BJ (cell line): Measurements from ENCODE around the gene ARSI. TPM values are rescaled to one million over a fixed set of nuclear protein-coding genes. Genes with fewer than 3 reads are reported as not detected.
A peak's percentile ranks its signal among the peaks of the same experiment; 100 is the strongest.

Experiments
- CTCF ChIA-PET: fragments of 350-600 bp; formaldehyde crosslinking; extraction: SDS; loops from one replicate; lab custom pipeline; 2021; ENCODE audit warnings: antibody characterized with exemption, inconsistent platforms; lab: Yijun Ruan, JAX
- POLR2A ChIA-PET: fragments of 300-600 bp; sonication (Branson Sonifier 250); formaldehyde crosslinking; extraction: SDS; loops from one replicate; lab custom pipeline; 2021; ENCODE audit warnings: antibody characterized with exemption; lab: Charles Lee
- DNase-seq: peaks from one replicate; pipeline ENCODE4 v3.0.0-alpha.2; 2011; ENCODE audit warnings: low read depth
- H3K27me3 ChIP-seq: 2 replicates; pipeline ENCODE4 v1.6.0; 2011; ENCODE audit warnings: low read length; ENCODE audit not compliant: control insufficient read depth, insufficient read depth
- H3K36me3 ChIP-seq: 2 replicates; pipeline ENCODE4 v1.5.1; 2011; ENCODE audit warnings: low read length; ENCODE audit not compliant: control insufficient read depth, insufficient read depth
- H3K4me3 ChIP-seq: 2 replicates; pipeline ENCODE4 v1.5.1; 2011; ENCODE audit warnings: low read depth, mild to moderate bottlenecking, control low read depth, low read length
- CTCF ChIP-seq: IDR thresholded peaks from 2 replicates; pipeline ENCODE4 v1.5.1; 2011; ENCODE audit warnings: low read depth, mild to moderate bottlenecking, control low read depth, inconsistent platforms, low read length, moderate library complexity; ENCODE audit not compliant: insufficient read depth
- polyA plus RNA-seq: library from polyadenylated mRNA; depleted of rRNA; stranded (reverse); fragments of >200 nt; gene quantifications from 2 replicates; pipeline ENCODE4 v1.2.3, GENCODE V29; 2011

ARSI gene
- polyA plus RNA-seq, 1 experiment = 9.8 TPM

GRCh38 chr5:150272531-150272930 is 30.2 kb downstream of the ARSI start:
- POLR2A ChIA-PET = no interaction called here

GRCh38 chr5:150271923-150272322 is 30.8 kb downstream of the ARSI start:
- no peaks in the 10 kb centered on the region; the same call in 1 of the 2 replicates for H3K27me3 ChIP-seq
- H3K4me3 ChIP-seq = no peak overlapping the region
- ChIA-PET POLR2A (no interaction called here), CTCF (interaction anchor here (0.8 to 11.8 kb wide), 5 partner anchors 30 to 168 kb away, joined by 3 to 122 read pairs (median 4); no protein-coding TSS in a partner anchor)
- H3K36me3 ChIP-seq = no peaks in the 10 kb centered on the region
- no peak for DNase-seq
- TF ChIP-seq CTCF = no peak

More at GRCh38 chr5:150272531-150272930, 30.2 kb downstream of the ARSI start:
- H3K36me3 ChIP-seq = no peaks in the 10 kb centered on the region
- H3K27me3 ChIP-seq = no peaks in the 10 kb centered on the region; the same call in 1 of the 2 replicates
- CTCF ChIA-PET = interaction anchor here (0.6 to 11.8 kb wide), 8 partner anchors 8 to 170 kb away, joined by 3 to 122 read pairs (median 4); no protein-coding TSS in a partner anchor
- no peak for DNase-seq
- no peak overlapping the region for H3K4me3 ChIP-seq
- peak; percentile 60 for TF ChIP-seq CTCF

- DNase-seq = no peak
- no peaks in the 10 kb centered on the region; the same call in 1 of the 2 replicates for H3K27me3 ChIP-seq
- TF ChIP-seq CTCF = no peak
- no peaks in the 10 kb centered on the region for H3K36me3 ChIP-seq
- no peak overlapping the region for H3K4me3 ChIP-seq
- ChIA-PET POLR2A (no interaction called here), CTCF (interaction anchor here (1.1 to 11.8 kb wide), 3 partner anchors 12 to 165 kb away, joined by 4 to 122 read pairs (median 4); no protein-coding TSS in a partner anchor)
Observed at GRCh38 chr5:150271296-150271692, 31.4 kb downstream of the ARSI start.

- CTCF ChIA-PET = interaction anchor here (0.8 to 11.8 kb wide), 5 partner anchors 12 to 188 kb away, joined by 3 to 122 read pairs (median 4); no protein-coding TSS in a partner anchor
- no peak overlapping the region for H3K4me3 ChIP-seq
- TF ChIP-seq CTCF = no peak
- no peaks in the 10 kb centered on the region; the same call in 1 of the 2 replicates for H3K27me3 ChIP-seq
- POLR2A ChIA-PET = interaction anchor here (0.6 kb wide), 2 partner anchors 265 to 815 kb away, joined by 3 to 11 read pairs; no protein-coding TSS in a partner anchor
- DNase-seq = no peak
- no peaks in the 10 kb centered on the region for H3K36me3 ChIP-seq
Observed at GRCh38 chr5:150270541-150271295, 32.0 kb downstream of the ARSI start.

GRCh38 chr5:150266871-150267291 is 35.8 kb downstream of the ARSI start:
- ChIA-PET POLR2A (no interaction called here), CTCF (interaction anchor here (1.3 kb wide), 1 partner anchor 84 kb away, joined by 9 read pairs; no protein-coding TSS in a partner anchor)
- TF ChIP-seq CTCF = no peak
- H3K27me3 ChIP-seq = no peaks in the 10 kb centered on the region; the same call in 1 of the 2 replicates
- no peaks in the 10 kb centered on the region for H3K36me3 ChIP-seq
- no peak for DNase-seq
- H3K4me3 ChIP-seq = no peak overlapping the region
